Kidney (tissue), 14 donors: ENCODE results near the gene COL12A1. TPM values are rescaled to one million over a fixed set of nuclear protein-coding genes. Genes with fewer than 3 reads are reported as not detected.

Source experiments
- DNase-seq, 5 donors: peaks; one replicate each; pipeline ENCODE4 v3.0.0-alpha.2; 2013 to 2020
- FAIRE-seq: peaks from 2 replicates; lab custom pipeline; 2012; peaks lifted over from hg19 to GRCh38; lab: Jason Lieb, UNC
- H3K27ac ChIP-seq, 2 donors: one replicate each; pipeline ENCODE4 v1.7.0; 2013; ENCODE audit warnings: low read depth in 2 of 2, low read length in 2 of 2, inconsistent platforms in 1 of 2
- H3K27me3 ChIP-seq: one replicate; pipeline ENCODE4 v1.7.1; 2013; ENCODE audit warnings: low read length, inconsistent platforms; ENCODE audit not compliant: control insufficient read depth, insufficient read depth
- H3K36me3 ChIP-seq, 3 donors: one replicate each; pipeline versions ENCODE4 v1.7.0 to v1.7.1; 2013; ENCODE audit warnings: low read length in 3 of 3, control low read depth in 1 of 3, inconsistent platforms in 1 of 3; ENCODE audit not compliant: insufficient read depth in 3 of 3, control insufficient read depth in 2 of 3
- H3K4me1 ChIP-seq, 3 donors: one replicate each; pipeline versions ENCODE4 v1.7.0 to v1.7.1; 2013; ENCODE audit warnings: low read length in 3 of 3, inconsistent platforms in 1 of 3, low read depth in 1 of 3; ENCODE audit not compliant: control insufficient read depth in 2 of 3, insufficient read depth in 2 of 3
- H3K4me3 ChIP-seq, 3 donors: one replicate each; pipeline versions ENCODE4 v1.7.0 to v1.8.1; 2013; ENCODE audit warnings: low read length in 3 of 3, control low read depth in 1 of 3, inconsistent platforms in 1 of 3
- H3K9ac ChIP-seq, 3 donors: one replicate each; pipeline versions ENCODE4 v1.7.0 to v1.7.1; 2013; ENCODE audit warnings: low read length in 3 of 3, control low read depth in 1 of 3, inconsistent platforms in 1 of 3
- H3K9me3 ChIP-seq, 3 donors: one replicate each; pipeline versions ENCODE4 v1.7.0 to v1.7.1; 2013; ENCODE audit warnings: low read length in 3 of 3, control low read depth in 1 of 3, inconsistent platforms in 1 of 3; ENCODE audit not compliant: control insufficient read depth in 2 of 3, insufficient read depth in 1 of 3
- intact Hi-C: fragments of 100-400 bp; cut with DNase I; formaldehyde crosslinking; loops from one replicate; pipeline ENCODE4 v1.11.1; 2022
- polyA plus RNA-seq: library from polyadenylated mRNA; stranded (reverse); fragments of 350-450 nt; fragmentation: Illumina TruSeq; extraction: RNeasy Lipid Tissue Mini Kit (QIAGEN cat#74804); gene quantifications from one replicate; pipeline ENCODE4 v1.2.3, GENCODE V29; 2014; ENCODE audit warnings: low read depth, low replicate concordance; ENCODE audit not compliant: insufficient read depth
- total RNA-seq: library from RNA; stranded (reverse); fragmentation: NEBNext Ultra II Directional; extraction: Animal tissue kit (Norgen Biotek cat#: 25700); gene quantifications from one replicate; pipeline ENCODE4 v1.2.1, GENCODE V29; 2021
- TF ChIP-seq, protein P1 (sequence below): IDR thresholded peaks from 3 replicates; pipeline ENCODE4 v1.5.1; 2012; ENCODE audit warnings: mild to moderate bottlenecking, moderate library complexity, borderline replicate concordance; ENCODE audit not compliant: insufficient read depth; ENCODE audit errors: extremely low read depth
- donor health status: control.
- donor health status: control.
- donor health status: control.
- donor health status: control.
- donor health status: control.
- donor health status: DM: yes; HTN: yes; CAD: no.
- donor health status: Normal renal cell carcinoma (clear cell type).

The COL12A1 gene
- total and polyA plus RNA-seq, 2 donors from 2014 or later, result 12.3 to 28.3 TPM

DNA sequence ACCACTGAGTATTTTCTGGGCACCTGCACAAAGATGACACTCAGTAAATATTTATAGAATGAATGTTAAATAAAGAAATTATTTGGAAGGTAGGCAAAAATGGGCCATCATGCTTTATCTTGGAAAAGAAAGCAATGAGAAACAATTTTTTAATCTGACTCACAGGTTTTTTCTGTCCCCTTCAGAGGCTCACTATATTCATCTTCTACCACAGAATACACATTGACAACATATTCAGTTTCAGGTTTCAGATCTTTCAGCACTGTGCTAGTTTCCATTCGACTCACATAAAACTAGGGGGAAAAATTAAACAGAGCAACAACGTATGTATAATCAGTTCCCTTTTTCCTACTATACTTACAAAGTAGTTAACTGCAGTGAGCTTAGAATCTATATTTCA, 58.3 kb downstream of the COL12A1 start:
- no peaks in the 10 kb centered on the region for H3K4me1 ChIP-seq
- no peak overlapping the region for H3K9ac ChIP-seq
- no peaks in the 10 kb centered on the region for H3K27me3 ChIP-seq
- DNase-seq (no peak), FAIRE-seq (no peak)
- H3K36me3 ChIP-seq, result no peaks in the 10 kb centered on the region
- intact Hi-C loops, result no loop called here
- TF ChIP-seq, protein P1, sequence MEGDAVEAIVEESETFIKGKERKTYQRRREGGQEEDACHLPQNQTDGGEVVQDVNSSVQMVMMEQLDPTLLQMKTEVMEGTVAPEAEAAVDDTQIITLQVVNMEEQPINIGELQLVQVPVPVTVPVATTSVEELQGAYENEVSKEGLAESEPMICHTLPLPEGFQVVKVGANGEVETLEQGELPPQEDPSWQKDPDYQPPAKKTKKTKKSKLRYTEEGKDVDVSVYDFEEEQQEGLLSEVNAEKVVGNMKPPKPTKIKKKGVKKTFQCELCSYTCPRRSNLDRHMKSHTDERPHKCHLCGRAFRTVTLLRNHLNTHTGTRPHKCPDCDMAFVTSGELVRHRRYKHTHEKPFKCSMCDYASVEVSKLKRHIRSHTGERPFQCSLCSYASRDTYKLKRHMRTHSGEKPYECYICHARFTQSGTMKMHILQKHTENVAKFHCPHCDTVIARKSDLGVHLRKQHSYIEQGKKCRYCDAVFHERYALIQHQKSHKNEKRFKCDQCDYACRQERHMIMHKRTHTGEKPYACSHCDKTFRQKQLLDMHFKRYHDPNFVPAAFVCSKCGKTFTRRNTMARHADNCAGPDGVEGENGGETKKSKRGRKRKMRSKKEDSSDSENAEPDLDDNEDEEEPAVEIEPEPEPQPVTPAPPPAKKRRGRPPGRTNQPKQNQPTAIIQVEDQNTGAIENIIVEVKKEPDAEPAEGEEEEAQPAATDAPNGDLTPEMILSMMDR, result no peak
- H3K27ac ChIP-seq, result no peak overlapping the region
- no peak overlapping the region for H3K4me3 ChIP-seq
- H3K9me3 ChIP-seq, result no peaks in the 10 kb centered on the region

DNA sequence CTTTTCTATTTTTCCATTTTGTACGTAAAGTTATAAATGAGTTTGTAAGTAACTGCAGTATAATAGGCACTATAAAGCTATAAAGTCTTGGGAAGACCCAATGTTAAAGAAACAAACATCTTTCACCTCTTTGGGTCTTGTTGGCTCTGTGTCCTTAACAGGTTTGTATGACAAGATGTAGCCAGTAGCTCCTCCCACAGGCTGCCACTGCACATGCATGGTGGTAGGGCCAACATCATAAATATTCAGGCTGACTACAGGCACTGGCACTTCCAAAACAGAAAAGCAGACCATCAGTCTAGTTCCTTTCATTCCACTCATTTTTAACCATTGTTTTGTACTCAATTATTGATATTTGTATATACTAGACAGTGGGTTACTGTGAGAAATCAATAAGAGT, 59.9 kb downstream of the COL12A1 start:
- TF ChIP-seq, protein P1, result no peak
- no peaks in the 10 kb centered on the region for H3K36me3 ChIP-seq
- H3K27ac ChIP-seq, result no peak overlapping the region
- intact Hi-C loops, result no loop called here
- H3K9ac ChIP-seq, result no peak overlapping the region
- H3K4me1 ChIP-seq, result no peaks in the 10 kb centered on the region
- no peaks in the 10 kb centered on the region for H3K27me3 ChIP-seq
- no peak overlapping the region for H3K4me3 ChIP-seq
- DNase-seq, result no peak
- H3K9me3 ChIP-seq, result no peaks in the 10 kb centered on the region
- no peak for FAIRE-seq

DNA sequence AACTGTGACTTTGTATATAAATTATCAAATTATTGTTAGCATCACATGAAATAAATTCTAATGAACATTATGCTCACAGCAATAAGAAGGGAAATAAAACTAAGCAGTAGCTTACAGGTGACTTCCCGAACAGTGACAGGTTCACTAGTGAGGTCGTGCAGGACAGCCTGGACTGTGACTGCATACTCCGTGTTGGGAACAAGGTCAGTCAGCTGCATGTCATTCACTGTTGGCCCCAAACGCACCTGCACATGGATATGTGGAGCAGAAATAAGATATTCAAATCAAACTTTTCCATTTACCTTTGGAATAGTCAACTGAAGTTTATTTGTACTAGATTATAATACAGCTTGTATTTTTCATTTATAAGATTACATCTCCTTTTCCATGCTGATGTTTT, 60.6 kb downstream of the COL12A1 start:
- Histone ChIP-seq H3K9ac (no peak overlapping the region), H3K4me1 (no peaks in the 10 kb centered on the region), H3K27ac (no peak overlapping the region), H3K36me3 (no peaks in the 10 kb centered on the region), H3K4me3 (no peak overlapping the region), H3K27me3 (no peaks in the 10 kb centered on the region), H3K9me3 (no peaks in the 10 kb centered on the region)
- TF ChIP-seq, protein P1, result no peak
- no peak for DNase-seq
- no peak for FAIRE-seq
- intact Hi-C loops, result no loop called here

DNA sequence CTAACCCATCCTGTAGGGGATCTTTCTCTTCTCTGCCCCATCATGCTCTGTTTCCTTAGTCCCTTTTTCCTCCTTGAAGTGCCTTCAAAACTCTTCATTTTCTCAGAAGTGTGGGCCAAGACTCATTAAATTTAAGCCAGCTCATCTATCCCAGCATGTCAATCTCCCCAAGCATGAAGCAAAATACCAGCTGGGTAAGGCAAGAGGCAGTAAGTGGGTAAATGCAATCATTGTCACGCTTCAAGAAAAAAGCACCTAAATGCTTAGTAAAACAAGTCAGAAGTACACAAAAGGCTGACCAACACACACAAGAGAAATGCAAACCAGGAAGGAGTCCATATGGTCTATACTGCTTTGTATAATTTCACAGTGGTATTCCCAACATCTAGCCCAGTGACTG, 61.5 kb downstream of the COL12A1 start:
- Histone ChIP-seq H3K27me3 (no peaks in the 10 kb centered on the region), H3K4me1 (no peaks in the 10 kb centered on the region), H3K36me3 (no peaks in the 10 kb centered on the region), H3K9ac (no peak overlapping the region), H3K9me3 (no peaks in the 10 kb centered on the region), H3K4me3 (no peak overlapping the region), H3K27ac (no peak overlapping the region)
- no peak for DNase-seq
- no peak for FAIRE-seq
- intact Hi-C loops, result no loop called here
- TF ChIP-seq, protein P1, result no peak
